HG03064 (cell line): Measurements from ENCODE around the gene SPECC1.
"Not testable (repeated sequence)": the region's sequence is repeated elsewhere in the genome, so short reads cannot be mapped to it uniquely, and the experiment has no call there.

ENCODE experiments used
- ATAC-seq: cut with Tn5 transposase; IDR thresholded peaks from one replicate; pipeline ENCODE4 v1.9.1; 2021; ENCODE audit warnings: low read depth; ENCODE audit not compliant: unreplicated experiment

The SPECC1 gene

GRCh38 chr17:20159406-20160069, 150.4 kb downstream of the SPECC1 start:
- ATAC-seq, result no peak

- ATAC-seq, result not testable (repeated sequence)
Measured at GRCh38 chr17:20165516-20165915, 156.4 kb downstream of the SPECC1 start.

GRCh38 chr17:20170085-20170484, 160.9 kb downstream of the SPECC1 start:
- ATAC-seq, result no peak

GRCh38 chr17:20171741-20172365, 162.7 kb downstream of the SPECC1 start:
- ATAC-seq, result no peak

GRCh38 chr17:20172376-20172775, 163.2 kb downstream of the SPECC1 start:
- no peak for ATAC-seq

- no peak for ATAC-seq
Measured at GRCh38 chr17:20173091-20173490, 163.9 kb downstream of the SPECC1 start.

GRCh38 chr17:20174588-20175265, 165.6 kb downstream of the SPECC1 start:
- ATAC-seq, result no peak

- no peak for ATAC-seq
Measured at GRCh38 chr17:20179041-20179440, 169.9 kb downstream of the SPECC1 start.

- no peak for ATAC-seq
Measured at GRCh38 chr17:20180661-20181060, 171.5 kb downstream of the SPECC1 start.

- ATAC-seq, result no peak
Measured at GRCh38 chr17:20184181-20184580, 175.0 kb downstream of the SPECC1 start.

GRCh38 chr17:20184977-20185619, 175.9 kb downstream of the SPECC1 start:
- ATAC-seq, result no peak

- ATAC-seq, result no peak
Measured at GRCh38 chr17:20187049-20187448, 177.9 kb downstream of the SPECC1 start.

GRCh38 chr17:20189302-20189701, 180.1 kb downstream of the SPECC1 start:
- no peak for ATAC-seq

GRCh38 chr17:20189979-20190378, 180.8 kb downstream of the SPECC1 start:
- ATAC-seq, result no peak

GRCh38 chr17:20190605-20191004, 181.4 kb downstream of the SPECC1 start:
- ATAC-seq, result no peak

GRCh38 chr17:20191056-20191455, 181.9 kb downstream of the SPECC1 start:
- no peak for ATAC-seq

GRCh38 chr17:20196286-20196685, 187.1 kb downstream of the SPECC1 start:
- ATAC-seq, result not testable (repeated sequence)

- ATAC-seq, result no peak
Measured at GRCh38 chr17:20197272-20197926, 188.2 kb downstream of the SPECC1 start.

- no peak for ATAC-seq
Measured at GRCh38 chr17:20200016-20200795, 191.0 kb downstream of the SPECC1 start.

- no peak for ATAC-seq
Measured at GRCh38 chr17:20200865-20201458, 191.8 kb downstream of the SPECC1 start.
